GM23248 (cell line): ENCODE results near the gene ST6GALNAC3. TPM values are rescaled to one million over a fixed set of nuclear protein-coding genes. Genes with fewer than 3 reads are reported as not detected.

Source experiments
- DNase-seq: peaks from one replicate; pipeline ENCODE4 v3.0.0-alpha.2; 2015
- H2AFZ ChIP-seq: fragments of 200-600 bp; sonication (generic); 2 replicates; pipeline ENCODE4 v1.6.1; 2016; ENCODE audit warnings: antibody characterized with exemption
- H3F3A ChIP-seq: fragments of 200-600 bp; sonication (generic); 2 replicates; pipeline ENCODE4 v1.6.1; 2016; ENCODE audit warnings: mild to moderate bottlenecking, antibody characterized with exemption, mixed run types; ENCODE audit not compliant: insufficient read depth
- H3K27ac ChIP-seq: fragments of 200-600 bp; sonication (generic); 2 replicates; pipeline ENCODE4 v1.5.1; 2016; ENCODE audit warnings: mild to moderate bottlenecking
- H3K27me3 ChIP-seq: fragments of 200-600 bp; sonication (generic); replicated peaks from 2 replicates; pipeline ENCODE4 v1.6.1; 2016; ENCODE audit warnings: mild to moderate bottlenecking; ENCODE audit not compliant: insufficient read depth
- H3K36me3 ChIP-seq: fragments of 200-600 bp; sonication (generic); 2 replicates; pipeline ENCODE4 v1.6.1; 2016; ENCODE audit warnings: low read depth, mild to moderate bottlenecking
- H3K4me1 ChIP-seq: fragments of 200-600 bp; sonication (generic); 2 replicates; pipeline ENCODE4 v1.6.1; 2016; ENCODE audit warnings: mild to moderate bottlenecking; ENCODE audit not compliant: insufficient read depth
- H3K4me2 ChIP-seq: fragments of 200-600 bp; sonication (generic); one replicate; pipeline ENCODE4 v1.6.1; 2016; ENCODE audit warnings: mild to moderate bottlenecking; ENCODE audit not compliant: unreplicated experiment
- H3K4me3 ChIP-seq: fragments of 200-600 bp; sonication (generic); 2 replicates; pipeline ENCODE4 v1.5.1; 2016; ENCODE audit warnings: mild to moderate bottlenecking
- H3K79me2 ChIP-seq: fragments of 200-600 bp; sonication (generic); 2 replicates; pipeline ENCODE4 v1.6.1; 2016; ENCODE audit warnings: mild to moderate bottlenecking; ENCODE audit not compliant: insufficient read depth
- H3K9ac ChIP-seq: fragments of 200-600 bp; sonication (generic); 2 replicates; pipeline ENCODE4 v1.6.1; 2016; ENCODE audit warnings: mild to moderate bottlenecking
- H3K9me2 ChIP-seq: fragments of 200-600 bp; sonication (generic); 2 replicates; pipeline ENCODE4 v1.6.1; 2016; ENCODE audit warnings: mixed run types, mild to moderate bottlenecking, moderate library complexity; ENCODE audit not compliant: insufficient read depth
- H3K9me3 ChIP-seq: fragments of 200-600 bp; sonication (generic); one replicate; pipeline ENCODE4 v1.6.1; 2017; ENCODE audit warnings: low read depth
- H4K20me1 ChIP-seq: fragments of 200-600 bp; sonication (generic); 2 replicates; pipeline ENCODE4 v1.6.0; 2016; ENCODE audit not compliant: insufficient read depth
- EZH2 ChIP-seq: fragments of 200-600 bp; sonication (generic); IDR thresholded peaks from 2 replicates; pipeline ENCODE4 v1.6.1; 2018; ENCODE audit warnings: antibody characterized with exemption, mild to moderate bottlenecking; ENCODE audit not compliant: insufficient read depth, poor library complexity, severe bottlenecking
- EZH2phosphoT487 ChIP-seq: fragments of 200-600 bp; sonication (generic); IDR thresholded peaks from 2 replicates; pipeline ENCODE4 v1.6.1; 2018; ENCODE audit warnings: antibody characterized with exemption, moderate library complexity, mild to moderate bottlenecking, low read depth; ENCODE audit not compliant: insufficient read depth
- WGBS, 2 experiments: methylation state at CpG; one replicate each; pipeline ENCODE4 v1.1.6; 2015 to 2017; ENCODE audit warnings: low lambda C conversion rate in 2 of 2, low coverage in 1 of 2; ENCODE audit errors: missing lambda C conversion rate in 2 of 2; 5-methylcytosine and 5-hydroxymethylcytosine counted together
- in situ Hi-C: fragments of 300-500 bp; cut with MboI; formaldehyde crosslinking; loops from 2 replicates; pipeline ENCODE4 v1.15.0; 2020
- polyA plus RNA-seq: library from polyadenylated mRNA; unstranded; fragments of >200 nt; fragmentation: Nextera tagmentation; extraction: Ambion mirVana; gene quantifications from 2 replicates; pipeline ENCODE4 v1.2.1, GENCODE V29; 2016
- total RNA-seq: library from RNA; depleted of rRNA; stranded (reverse); fragments of >200 nt; shearing (Covaris generic); gene quantifications from 2 replicates; pipeline ENCODE4 v1.2.3, GENCODE V29; 2014

The ST6GALNAC3 gene
- total and polyA plus RNA-seq, 2 experiments from 2014 or later, result not detected

- WGBS, 2 experiments, result 64 to 66% methylated on average over 3 of the region's 3 CpGs
- no peak overlapping the region for H3K4me3 ChIP-seq
- H3K36me3 ChIP-seq, result no peaks in the 10 kb centered on the region
- H3K4me1 ChIP-seq, result no peaks in the 10 kb centered on the region
- no peaks in the 10 kb centered on the region for H3K27me3 ChIP-seq
- H3K9me3 ChIP-seq, result no peaks in the 10 kb centered on the region
- H3F3A ChIP-seq, result no peaks in the 10 kb centered on the region
- TF ChIP-seq EZH2 (no peak), EZH2phosphoT487 (no peak)
- H3K4me2 ChIP-seq, result no peak overlapping the region
- no peak overlapping the region for H2AFZ ChIP-seq
- H3K9ac ChIP-seq, result no peak overlapping the region
- no peak for DNase-seq
- H4K20me1 ChIP-seq, result no peaks in the 10 kb centered on the region
- no peaks in the 10 kb centered on the region for H3K9me2 ChIP-seq
- H3K79me2 ChIP-seq, result no peaks in the 10 kb centered on the region
- in situ Hi-C loops, result no loop called here
- H3K27ac ChIP-seq, result no peak overlapping the region
Measured at GRCh38 chr1:76125473-76126219, 51.1 kb downstream of the ST6GALNAC3 start.

- Histone ChIP-seq H3K79me2 (no peaks in the 10 kb centered on the region), H2AFZ (no peak overlapping the region), H3K36me3 (no peaks in the 10 kb centered on the region), H3K4me3 (no peak overlapping the region), H3K4me2 (no peak overlapping the region), H3K27me3 (no peaks in the 10 kb centered on the region), H3K9me3 (no peaks in the 10 kb centered on the region), H3K27ac (no peak overlapping the region), H3K4me1 (no peaks in the 10 kb centered on the region), H3F3A (no peaks in the 10 kb centered on the region), H4K20me1 (no peaks in the 10 kb centered on the region), H3K9me2 (no peaks in the 10 kb centered on the region), H3K9ac (no peak overlapping the region)
- in situ Hi-C loops, result no loop called here
- TF ChIP-seq EZH2 (no peak), EZH2phosphoT487 (no peak)
- WGBS, 2 experiments, result 59 to 68% methylated on average over 5 of the region's 5 CpGs
- no peak for DNase-seq
Measured at GRCh38 chr1:76128096-76128495, 53.5 kb downstream of the ST6GALNAC3 start.

GRCh38 chr1:76129731-76130130 is 55.2 kb downstream of the ST6GALNAC3 start:
- no peaks in the 10 kb centered on the region for H3K9me3 ChIP-seq
- no peak overlapping the region for H3K4me3 ChIP-seq
- H3K4me1 ChIP-seq, result no peaks in the 10 kb centered on the region
- no peak overlapping the region for H3K4me2 ChIP-seq
- 41% methylated on average over 6 of the region's 6 CpGs for WGBS, 2 experiments
- no peak overlapping the region for H3K27ac ChIP-seq
- in situ Hi-C loops, result no loop called here
- no peaks in the 10 kb centered on the region for H3K79me2 ChIP-seq
- H4K20me1 ChIP-seq, result no peaks in the 10 kb centered on the region
- no peak for DNase-seq
- no peaks in the 10 kb centered on the region for H3K9me2 ChIP-seq
- no peaks in the 10 kb centered on the region for H3K27me3 ChIP-seq
- H2AFZ ChIP-seq, result no peak overlapping the region
- H3F3A ChIP-seq, result no peaks in the 10 kb centered on the region
- no peak for TF ChIP-seq EZH2
- TF ChIP-seq EZH2phosphoT487, result no peak
- no peaks in the 10 kb centered on the region for H3K36me3 ChIP-seq
- H3K9ac ChIP-seq, result no peak overlapping the region

GRCh38 chr1:76130992-76131391 is 56.4 kb downstream of the ST6GALNAC3 start:
- H2AFZ ChIP-seq, result no peak overlapping the region
- no peaks in the 10 kb centered on the region for H3K9me3 ChIP-seq
- H3K9me2 ChIP-seq, result no peaks in the 10 kb centered on the region
- no peaks in the 10 kb centered on the region for H4K20me1 ChIP-seq
- 70 to 76% methylated on average over 4 of the region's 4 CpGs for WGBS, 2 experiments
- H3K79me2 ChIP-seq, result no peaks in the 10 kb centered on the region
- H3K27ac ChIP-seq, result no peak overlapping the region
- no peak for DNase-seq
- TF ChIP-seq EZH2 (no peak), EZH2phosphoT487 (no peak)
- H3K36me3 ChIP-seq, result no peaks in the 10 kb centered on the region
- no peak overlapping the region for H3K4me2 ChIP-seq
- H3K27me3 ChIP-seq, result 0 out of 2 replicates have a peak, but pooled peaks cover under 1% of the 10 kb centered on the region
- H3K4me1 ChIP-seq, result no peaks in the 10 kb centered on the region
- no peak overlapping the region for H3K4me3 ChIP-seq
- H3F3A ChIP-seq, result no peaks in the 10 kb centered on the region
- H3K9ac ChIP-seq, result no peak overlapping the region
- in situ Hi-C loops, result no loop called here
